HG02678 (cell line): ENCODE results near the gene TIMM22.
"Not testable (repeated sequence)": the region's sequence is repeated elsewhere in the genome, so short reads cannot be mapped to it uniquely, and the experiment has no call there.

ENCODE experiments used
- ATAC-seq: cut with Tn5 transposase; IDR thresholded peaks from one replicate; pipeline ENCODE4 v1.9.1; 2021; ENCODE audit warnings: mild to moderate bottlenecking, moderate library complexity; ENCODE audit not compliant: unreplicated experiment

The TIMM22 gene

DNA sequence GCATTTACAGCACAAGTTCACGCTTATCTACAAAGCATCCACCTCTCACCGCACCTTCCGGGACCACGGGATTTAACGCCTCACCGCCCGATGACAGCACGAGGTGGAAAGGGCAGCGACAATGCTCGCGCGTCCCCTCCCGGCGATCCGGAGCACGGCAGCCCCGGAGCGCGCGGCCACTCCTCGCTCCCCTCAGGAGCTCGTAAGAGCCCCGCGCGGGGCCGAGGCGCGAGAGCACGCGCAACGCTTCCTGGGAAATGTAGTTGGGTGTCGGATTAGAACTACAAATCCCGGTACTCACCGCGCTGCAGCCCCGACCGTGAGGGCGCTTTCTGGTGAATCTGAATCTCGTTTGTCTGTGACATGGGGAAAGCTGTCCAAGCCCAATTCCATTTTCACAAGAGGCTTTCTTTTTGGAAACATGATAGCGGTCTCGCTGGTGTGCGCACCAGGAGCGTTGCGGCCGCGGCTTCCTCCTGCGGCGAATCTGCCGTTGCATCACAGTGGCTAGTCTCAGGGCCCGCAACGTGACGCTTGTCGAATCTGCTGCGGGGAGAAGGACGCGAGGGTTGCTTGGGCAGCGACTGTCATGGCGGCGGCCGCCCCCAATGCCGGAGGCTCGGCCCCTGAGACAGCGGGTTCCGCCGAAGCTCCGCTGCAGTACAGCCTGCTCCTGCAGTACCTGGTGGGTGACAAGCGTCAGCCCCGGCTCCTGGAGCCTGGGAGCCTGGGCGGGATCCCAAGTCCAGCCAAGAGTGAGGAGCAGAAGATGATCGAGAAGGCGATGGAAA lies at the start of gene TIMM22:
Gene TIMM22 (plus strand): TSS at position 576 of the 791 bp plus-strand sequence. CDS start 14 bp downstream, at position 590.
- peak; percentile 90 for ATAC-seq

GRCh38 chr17:948284-948852 lies 48.6 kb upstream of the TIMM22 start:
- no peak for ATAC-seq

DNA sequence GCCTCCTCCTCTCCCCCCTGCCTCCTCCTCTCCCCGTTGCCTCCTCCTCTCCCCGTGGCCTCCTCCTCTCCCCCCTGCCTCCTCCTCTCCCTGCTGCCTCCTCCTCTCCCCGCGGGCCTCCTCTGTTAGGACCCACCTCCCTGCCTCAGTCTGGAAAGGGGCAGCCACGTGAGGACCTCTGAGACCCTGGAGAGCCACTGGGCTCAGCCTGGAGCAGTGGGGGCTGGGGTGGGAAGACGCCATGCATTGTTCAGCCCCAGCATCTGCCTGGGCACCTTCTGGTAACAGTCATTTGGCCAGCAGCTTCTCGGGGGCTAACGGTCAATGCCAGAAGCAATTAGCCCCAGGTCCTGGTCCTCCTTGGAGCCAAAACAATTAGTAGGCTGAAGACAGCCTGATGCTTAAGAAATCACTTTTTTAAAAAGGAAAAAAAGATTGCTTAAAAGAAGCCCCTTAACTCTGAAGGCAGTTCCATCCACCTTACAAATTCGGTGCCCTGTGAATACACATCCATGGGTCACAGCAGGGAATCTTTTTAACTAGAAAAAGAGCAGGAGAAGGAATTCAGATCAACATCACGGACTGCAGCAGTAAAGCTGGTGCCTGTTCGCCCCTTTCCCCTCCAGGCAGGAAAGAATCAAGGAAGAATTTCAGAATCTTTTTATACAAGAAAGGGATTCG lies 47.2 kb upstream of the TIMM22 start:
- no peak for ATAC-seq

DNA sequence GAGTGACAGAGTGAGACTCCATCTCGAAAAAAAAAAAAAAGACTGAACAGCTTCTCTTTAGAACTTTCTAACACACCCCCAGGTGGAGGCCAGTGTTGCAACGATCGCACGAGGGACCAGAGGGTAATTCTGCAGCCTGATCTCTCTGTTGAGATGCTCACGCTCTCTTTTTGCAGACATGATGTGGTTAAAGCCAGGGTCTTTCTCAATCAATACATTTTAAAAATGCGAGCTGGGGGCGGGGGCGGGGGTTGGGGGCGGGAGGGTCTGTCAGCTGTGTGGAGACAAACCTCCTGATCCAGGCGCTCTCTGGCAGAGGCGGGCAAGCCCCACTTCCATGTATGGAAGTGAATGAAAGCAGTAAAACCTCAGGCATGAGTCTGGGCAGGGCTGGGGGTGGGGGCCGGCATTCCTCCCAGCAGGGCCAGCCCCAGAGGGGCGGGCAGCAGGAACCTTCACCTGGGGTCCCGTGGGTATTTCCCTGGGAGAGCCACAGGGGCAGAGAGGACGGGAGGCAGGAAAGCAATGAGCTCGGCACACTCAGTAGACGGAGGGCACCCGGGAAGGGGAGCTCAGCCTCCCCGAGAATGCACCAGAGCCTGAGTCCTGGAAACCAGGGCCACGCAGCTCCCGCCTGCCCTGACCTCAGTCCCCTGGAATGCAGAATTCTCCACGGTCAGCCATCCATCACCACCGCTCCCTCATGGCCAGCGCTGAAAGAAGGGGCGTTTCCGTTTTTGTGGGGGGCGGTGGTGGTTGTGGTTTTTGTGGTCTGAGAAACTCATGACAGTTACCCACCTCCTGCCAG lies 45.4 kb upstream of the TIMM22 start:
- ATAC-seq = no peak

DNA sequence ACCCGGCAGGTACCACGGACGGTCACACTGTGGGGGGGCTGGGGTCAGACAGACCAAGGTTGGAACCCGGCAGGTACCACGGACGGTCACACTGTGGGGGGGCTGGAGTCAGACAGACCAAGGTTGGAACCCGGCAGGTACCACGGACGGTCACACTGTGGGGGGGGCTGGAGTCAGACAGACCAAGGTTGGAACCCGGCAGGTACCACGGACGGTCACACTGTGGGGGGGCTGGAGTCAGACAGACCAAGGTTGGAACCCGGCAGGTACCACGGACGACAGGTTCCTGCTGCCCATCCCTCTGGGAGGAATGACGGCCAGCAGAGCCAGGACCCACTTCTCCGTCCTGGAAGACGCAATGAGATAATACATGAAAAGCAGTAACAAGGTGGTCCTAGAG lies 44.3 kb upstream of the TIMM22 start:
- not testable (repeated sequence) for ATAC-seq

DNA sequence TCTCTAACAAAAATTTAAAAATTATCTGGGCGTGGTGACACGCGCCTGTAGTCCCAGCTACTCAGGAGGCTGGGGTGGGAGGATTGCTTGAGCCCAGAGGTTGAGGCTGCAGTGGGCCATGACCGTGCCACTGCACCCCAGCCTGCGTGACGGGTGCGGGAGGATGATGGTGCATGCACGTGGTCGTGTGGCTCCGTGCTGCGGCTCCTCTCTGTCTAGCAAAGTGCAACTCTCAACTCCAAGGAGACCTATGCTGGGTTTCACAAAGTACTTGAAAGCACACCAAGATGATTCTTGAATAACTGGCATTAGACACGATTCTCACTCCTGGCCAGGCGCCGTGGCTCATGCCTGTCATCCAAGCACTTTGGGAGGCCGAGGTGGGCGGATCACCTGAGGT lies 43.2 kb upstream of the TIMM22 start:
- no peak for ATAC-seq

GRCh38 chr17:954431-955164 lies 42.3 kb upstream of the TIMM22 start:
- ATAC-seq = no peak

DNA sequence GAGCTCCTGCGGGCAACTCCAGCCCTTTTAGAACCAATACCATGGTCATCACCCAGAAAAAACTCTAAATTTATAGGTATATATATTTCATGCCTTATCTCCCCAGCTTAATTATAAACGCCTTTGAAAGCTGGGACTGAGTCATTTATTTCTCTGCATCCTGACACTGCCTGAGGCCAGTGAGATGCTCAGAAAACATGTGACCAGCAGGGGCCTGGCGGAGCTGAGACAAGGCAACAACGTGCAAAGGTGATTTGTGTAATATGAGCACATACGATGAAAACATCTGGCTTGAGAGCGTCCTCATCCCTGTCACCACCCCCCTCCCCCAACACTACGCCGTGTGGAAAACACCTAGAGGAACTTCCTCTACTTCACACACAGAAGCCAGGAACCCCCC lies 40.0 kb upstream of the TIMM22 start:
- ATAC-seq = no peak

- no peak for ATAC-seq
These were observed 39.0 kb upstream of the TIMM22 start for GRCh38 chr17:957856-958421.

GRCh38 chr17:958712-959451 lies 38.0 kb upstream of the TIMM22 start:
- ATAC-seq = no peak

GRCh38 chr17:962166-962565 lies 34.8 kb upstream of the TIMM22 start:
- ATAC-seq = no peak

GRCh38 chr17:962670-963069 lies 34.3 kb upstream of the TIMM22 start:
- no peak for ATAC-seq

- no peak for ATAC-seq
These were observed 32.1 kb upstream of the TIMM22 start for GRCh38 chr17:964876-965275.

GRCh38 chr17:965311-965989 lies 31.5 kb upstream of the TIMM22 start:
- no peak for ATAC-seq

- ATAC-seq = no peak
These were observed 29.8 kb upstream of the TIMM22 start for GRCh38 chr17:967122-967521.

GRCh38 chr17:968812-969730 lies 27.9 kb upstream of the TIMM22 start:
- ATAC-seq = no peak

DNA sequence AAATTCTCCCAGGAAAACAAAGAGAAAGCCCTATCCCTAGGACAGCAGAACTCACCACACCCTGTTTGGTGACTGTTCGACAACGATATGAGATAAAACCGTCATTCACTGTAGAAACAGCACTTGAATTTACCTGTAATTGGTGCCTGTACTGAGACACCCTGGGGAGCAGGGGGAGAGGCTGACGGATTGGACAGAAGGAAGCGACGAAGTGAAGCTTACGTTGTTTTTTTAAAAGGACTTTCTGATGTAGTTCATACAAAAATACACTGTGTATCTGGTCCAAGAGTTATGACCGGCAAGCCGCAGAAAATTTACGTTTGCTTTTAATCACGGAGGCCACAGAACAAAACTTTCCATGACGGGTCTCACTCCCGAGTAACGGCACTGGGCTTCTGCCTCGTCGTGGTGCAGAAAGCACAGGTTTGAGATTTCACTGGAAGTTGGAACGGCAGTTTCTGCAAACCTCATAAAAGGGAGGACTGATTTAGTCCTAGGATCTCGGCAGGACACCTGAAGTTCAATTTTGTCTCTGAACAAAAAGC lies 27.0 kb upstream of the TIMM22 start:
- no peak for ATAC-seq

DNA sequence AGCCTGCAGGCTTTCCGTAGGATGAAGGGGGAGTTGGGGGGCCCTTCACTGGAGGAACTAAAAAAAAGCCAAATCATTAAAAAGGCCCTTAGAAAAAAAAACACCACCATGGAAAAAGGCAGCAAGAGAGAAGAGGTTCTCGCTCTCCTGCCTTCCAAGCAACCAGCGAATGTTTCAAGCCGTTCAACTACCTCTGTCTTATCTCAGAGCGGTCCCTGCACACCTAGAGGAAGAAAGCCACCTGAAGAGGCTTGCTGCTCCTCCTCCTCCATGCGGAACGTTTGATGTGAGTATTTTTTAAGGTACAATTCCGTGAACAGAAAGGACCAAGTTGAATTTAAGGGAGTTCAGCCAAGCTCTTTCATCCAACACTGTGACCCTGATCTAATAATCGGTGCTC lies 26.6 kb upstream of the TIMM22 start:
- no peak for ATAC-seq
